Activated naive CD8-positive, alpha-beta T cell treated with anti-CD3 and anti-CD28 coated beads for 36 hours (primary cell): ENCODE data around the gene HAPLN3. TPM values are rescaled to one million over a fixed set of nuclear protein-coding genes. Genes with fewer than 3 reads are reported as not detected.

Source experiments
- DNase-seq: peaks from one replicate; pipeline ENCODE4 v3.0.0; 2021
- H3K27ac Mint-ChIP-seq: one replicate; pipeline ENCODE4 v1.8.0; 2022; ENCODE audit warnings: mild to moderate bottlenecking, moderate library complexity, mixed read lengths
- H3K27me3 Mint-ChIP-seq: one replicate; pipeline ENCODE4 v1.8.0; 2022; ENCODE audit warnings: mild to moderate bottlenecking, mixed read lengths
- H3K36me3 Mint-ChIP-seq: one replicate; pipeline ENCODE4 v1.8.0; 2021; ENCODE audit warnings: mild to moderate bottlenecking, mixed read lengths
- H3K4me1 Mint-ChIP-seq: one replicate; pipeline ENCODE4 v1.8.0; 2021; ENCODE audit warnings: mixed read lengths
- H3K4me3 Mint-ChIP-seq: one replicate; pipeline ENCODE4 v1.8.0; 2022; ENCODE audit warnings: mild to moderate bottlenecking, moderate library complexity, mixed read lengths
- H3K9me3 Mint-ChIP-seq: one replicate; pipeline ENCODE4 v1.8.0; 2022; ENCODE audit warnings: mixed read lengths
- total RNA-seq, 2 experiments: library from RNA; stranded (reverse); gene quantifications; one replicate each; pipeline ENCODE4 v1.2.3, GENCODE V29; 2021

The HAPLN3 gene
- total RNA-seq, 2 experiments from 2014 or later: 82.6 to 83.2 TPM

DNA sequence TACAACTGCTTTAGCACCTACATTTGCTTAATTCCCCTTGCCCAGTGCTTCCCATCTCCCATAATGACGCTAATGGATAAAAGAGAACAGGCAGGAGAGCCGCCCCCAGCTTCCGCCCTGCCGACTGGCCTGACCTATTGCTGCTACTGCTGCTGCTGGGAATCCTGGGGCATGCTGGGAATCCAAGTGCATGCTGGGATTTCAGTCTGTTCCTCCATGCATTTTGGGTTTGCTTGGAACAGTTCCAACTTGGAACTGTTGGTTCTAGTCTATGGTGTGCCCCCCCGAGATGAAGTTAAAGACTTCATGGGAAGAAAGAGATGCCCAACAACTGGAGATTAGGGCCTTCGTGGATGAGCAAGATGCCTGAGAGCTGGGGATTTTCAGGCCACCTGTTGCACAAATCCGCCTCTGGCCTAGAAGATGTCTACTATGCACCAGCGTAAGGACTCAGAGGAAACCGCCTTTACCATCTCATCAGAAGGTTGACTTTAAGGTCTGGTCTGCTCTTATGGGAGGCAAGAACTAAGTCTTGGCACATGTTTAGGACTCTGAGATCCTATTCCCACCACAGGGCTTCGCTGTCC, 29.0 kb downstream of the HAPLN3 start:
- Mint-ChIP-seq H3K9me3 (no peaks in the 10 kb centered on the region), H3K27ac (no peak overlapping the region)

DNA sequence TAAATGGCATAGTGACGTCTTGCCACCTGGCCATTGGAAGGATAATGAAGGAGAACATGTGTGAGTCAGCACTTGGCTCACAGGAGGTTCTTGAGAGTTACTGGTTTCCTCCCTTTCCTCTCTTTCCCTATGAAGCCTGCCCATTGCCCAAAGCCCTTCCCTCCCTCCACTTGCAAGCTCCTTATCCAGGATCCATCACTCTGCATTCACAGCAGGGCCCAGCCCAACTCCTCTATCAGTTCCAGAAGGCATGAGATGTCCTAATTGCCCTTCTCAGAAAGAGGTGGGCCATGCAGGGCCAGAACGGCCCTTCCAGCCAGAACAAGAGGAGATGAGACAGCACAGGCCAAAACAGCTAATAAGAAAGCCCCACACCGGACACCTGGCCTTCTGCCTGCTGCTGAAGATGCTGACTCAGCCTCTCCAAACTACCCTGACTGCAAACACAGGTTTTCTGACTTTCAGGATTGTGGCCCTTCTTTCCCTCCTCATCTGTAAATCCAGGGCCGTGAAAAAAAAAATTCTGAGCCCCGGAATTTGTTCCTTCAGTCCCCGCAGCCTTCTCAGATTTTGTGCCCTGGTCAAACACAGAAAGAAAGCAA, 29.7 kb downstream of the HAPLN3 start:
- no peaks in the 10 kb centered on the region for H3K36me3 Mint-ChIP-seq
- H3K9me3 Mint-ChIP-seq: no peaks in the 10 kb centered on the region
- no peak overlapping the region for H3K27ac Mint-ChIP-seq
- H3K4me1 Mint-ChIP-seq: peaks cover 3% of the 10 kb centered on the region
- no peak overlapping the region for H3K4me3 Mint-ChIP-seq
- no peaks in the 10 kb centered on the region for H3K27me3 Mint-ChIP-seq
- DNase-seq: no peak

More for the DNA sequence above, 29.0 kb downstream of the HAPLN3 start:
- Mint-ChIP-seq H3K27me3 (no peaks in the 10 kb centered on the region), H3K4me1 (peaks cover 3% of the 10 kb centered on the region), H3K4me3 (no peak overlapping the region), H3K36me3 (no peaks in the 10 kb centered on the region)
- DNase-seq: no peak

DNA sequence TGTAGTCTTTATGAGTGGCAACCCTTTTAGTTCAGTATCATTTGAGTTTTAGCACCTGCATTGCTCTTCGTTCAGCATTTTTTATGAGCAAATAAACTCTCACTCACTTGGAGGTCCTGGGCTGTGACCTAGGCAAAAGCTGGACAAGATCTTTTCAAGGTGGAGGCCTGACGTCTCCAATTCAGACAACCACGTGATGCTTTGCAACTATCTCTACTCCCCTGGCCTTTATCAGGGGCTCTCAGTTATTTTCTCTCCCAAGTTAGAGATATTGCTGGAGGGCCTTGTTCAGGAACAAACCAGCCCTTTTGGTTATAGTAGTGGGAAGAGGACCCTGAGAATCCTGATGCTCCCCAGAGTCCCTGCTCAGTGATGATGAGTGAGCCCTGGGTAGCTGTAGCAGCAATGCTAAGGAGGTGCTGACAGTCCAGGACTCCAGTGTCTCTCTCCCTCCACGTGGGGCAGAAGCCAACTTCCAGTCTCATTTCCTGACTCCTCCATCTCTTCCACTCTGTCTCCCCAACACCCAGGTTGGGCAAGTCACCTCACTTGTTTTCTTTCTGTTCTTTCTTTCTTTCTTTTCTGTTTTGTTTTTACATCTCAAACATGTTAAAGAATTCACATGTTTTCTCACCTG, 30.4 kb downstream of the HAPLN3 start:
- H3K27ac Mint-ChIP-seq: no peak overlapping the region
- no peaks in the 10 kb centered on the region for H3K36me3 Mint-ChIP-seq
- H3K9me3 Mint-ChIP-seq: no peaks in the 10 kb centered on the region
- H3K4me3 Mint-ChIP-seq: no peak overlapping the region
- H3K4me1 Mint-ChIP-seq: peaks cover 3% of the 10 kb centered on the region
- DNase-seq: no peak
- no peaks in the 10 kb centered on the region for H3K27me3 Mint-ChIP-seq

DNA sequence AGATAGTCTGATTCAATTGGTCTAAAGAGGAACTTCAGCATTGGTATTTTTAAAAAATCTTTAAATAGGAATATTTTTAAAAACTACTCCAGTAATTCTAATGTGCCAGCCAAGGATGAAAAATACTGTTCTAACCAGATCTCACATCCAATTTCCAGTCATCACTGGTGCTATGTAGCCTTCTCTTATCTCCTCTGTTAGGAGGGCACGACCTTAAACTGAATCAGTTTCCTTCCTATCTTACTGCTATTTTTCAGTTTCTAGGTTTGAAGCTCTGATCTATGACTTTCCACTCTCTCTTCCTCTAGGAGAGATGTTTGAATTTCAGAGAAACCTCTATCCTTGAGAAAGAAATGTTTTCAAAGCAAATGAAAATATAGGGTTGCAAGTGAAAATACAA, 31.9 kb downstream of the HAPLN3 start:
- H3K9me3 Mint-ChIP-seq: no peaks in the 10 kb centered on the region

DNA sequence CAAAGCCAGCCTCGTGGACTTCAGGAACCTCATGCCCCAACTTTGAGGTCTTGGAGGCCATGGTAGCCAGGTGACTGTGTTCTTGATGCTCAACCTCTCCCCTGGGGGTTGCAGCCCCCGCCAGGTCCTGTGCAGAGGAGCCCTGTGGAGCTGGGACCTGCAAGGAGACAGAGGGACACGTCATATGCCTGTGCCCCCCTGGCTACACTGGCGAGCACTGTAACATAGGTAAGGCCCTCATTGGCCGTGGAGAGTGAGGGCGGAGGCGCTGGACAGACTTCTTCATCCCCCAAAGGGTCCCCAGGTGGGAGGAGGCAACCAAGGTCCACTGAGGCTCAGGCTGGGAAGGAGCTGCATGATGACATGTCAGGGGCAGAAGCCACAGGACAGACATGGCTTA, 35.1 kb downstream of the HAPLN3 start:
- Mint-ChIP-seq H3K4me1 (peaks cover 3% of the 10 kb centered on the region), H3K27ac (no peak overlapping the region), H3K36me3 (no peaks in the 10 kb centered on the region), H3K27me3 (no peaks in the 10 kb centered on the region), H3K4me3 (no peak overlapping the region), H3K9me3 (no peaks in the 10 kb centered on the region)
- no peak for DNase-seq

More for the DNA sequence above, 31.9 kb downstream of the HAPLN3 start:
- H3K27me3 Mint-ChIP-seq: no peaks in the 10 kb centered on the region
- H3K4me3 Mint-ChIP-seq: no peak overlapping the region
- no peaks in the 10 kb centered on the region for H3K36me3 Mint-ChIP-seq
- DNase-seq: no peak
- H3K27ac Mint-ChIP-seq: no peak overlapping the region
- H3K4me1 Mint-ChIP-seq: peaks cover 3% of the 10 kb centered on the region

DNA sequence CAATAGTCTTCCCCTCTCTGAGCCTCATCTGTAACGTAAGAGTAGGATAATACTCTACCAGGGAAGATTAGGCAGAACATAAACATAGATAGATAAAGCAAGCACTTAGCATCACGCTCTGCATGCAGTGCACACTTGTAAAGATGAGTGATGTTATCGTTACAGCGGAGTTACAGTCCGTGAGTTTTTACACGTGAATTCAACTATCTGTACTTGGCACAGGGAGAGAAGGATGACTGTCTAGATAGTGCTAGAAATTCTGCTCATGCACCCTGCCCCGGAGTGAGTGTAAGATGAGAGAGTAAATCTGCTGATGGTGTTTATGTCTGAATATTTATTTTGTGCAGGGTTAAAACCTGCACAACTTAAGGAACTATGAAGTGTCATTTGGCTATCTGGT, 35.8 kb downstream of the HAPLN3 start:
- Mint-ChIP-seq H3K9me3 (peaks cover 5% of the 10 kb centered on the region), H3K27ac (no peak overlapping the region), H3K4me3 (no peak overlapping the region), H3K4me1 (peaks cover 3% of the 10 kb centered on the region), H3K36me3 (peaks cover 2% of the 10 kb centered on the region), H3K27me3 (no peaks in the 10 kb centered on the region)
- no peak for DNase-seq

DNA sequence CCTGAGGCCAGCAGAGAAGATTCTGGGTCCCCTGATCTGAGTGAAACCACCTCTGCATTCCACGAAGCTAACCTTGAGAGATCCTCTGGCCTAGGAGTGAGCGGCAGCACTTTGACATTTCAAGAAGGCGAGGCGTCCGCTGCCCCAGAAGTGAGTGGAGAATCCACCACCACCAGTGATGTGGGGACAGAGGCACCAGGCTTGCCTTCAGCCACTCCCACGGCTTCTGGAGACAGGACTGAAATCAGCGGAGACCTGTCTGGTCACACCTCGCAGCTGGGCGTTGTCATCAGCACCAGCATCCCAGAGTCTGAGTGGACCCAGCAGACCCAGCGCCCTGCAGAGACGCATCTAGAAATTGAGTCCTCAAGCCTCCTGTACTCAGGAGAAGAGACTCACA, 36.4 kb downstream of the HAPLN3 start:
- Mint-ChIP-seq H3K27ac (no peak overlapping the region), H3K27me3 (no peaks in the 10 kb centered on the region), H3K36me3 (peaks cover 4% of the 10 kb centered on the region), H3K9me3 (peaks cover 7% of the 10 kb centered on the region), H3K4me1 (peaks cover 3% of the 10 kb centered on the region), H3K4me3 (no peak overlapping the region)
- DNase-seq: no peak

DNA sequence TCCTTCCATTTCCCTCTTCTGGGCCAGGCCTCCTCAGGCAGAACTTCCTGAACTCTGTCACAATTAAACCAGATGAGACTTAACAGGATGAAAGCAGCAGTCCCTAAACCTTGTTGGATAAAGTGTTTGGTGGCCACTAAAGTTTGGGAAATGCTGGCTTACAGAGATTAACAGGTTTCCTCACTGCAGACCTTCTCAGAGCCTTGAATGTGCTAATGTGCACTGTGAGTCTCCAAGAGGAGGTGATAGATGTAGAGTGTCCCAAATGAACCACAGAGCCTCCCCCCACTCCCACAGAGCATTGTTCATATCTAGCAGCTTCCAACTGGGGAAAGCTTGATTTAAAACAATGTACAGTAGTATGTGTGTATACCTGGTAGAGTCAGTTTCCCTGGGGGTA, 42.9 kb downstream of the HAPLN3 start:
- Mint-ChIP-seq H3K27ac (no peak overlapping the region), H3K27me3 (peaks cover 9% of the 10 kb centered on the region)

DNA sequence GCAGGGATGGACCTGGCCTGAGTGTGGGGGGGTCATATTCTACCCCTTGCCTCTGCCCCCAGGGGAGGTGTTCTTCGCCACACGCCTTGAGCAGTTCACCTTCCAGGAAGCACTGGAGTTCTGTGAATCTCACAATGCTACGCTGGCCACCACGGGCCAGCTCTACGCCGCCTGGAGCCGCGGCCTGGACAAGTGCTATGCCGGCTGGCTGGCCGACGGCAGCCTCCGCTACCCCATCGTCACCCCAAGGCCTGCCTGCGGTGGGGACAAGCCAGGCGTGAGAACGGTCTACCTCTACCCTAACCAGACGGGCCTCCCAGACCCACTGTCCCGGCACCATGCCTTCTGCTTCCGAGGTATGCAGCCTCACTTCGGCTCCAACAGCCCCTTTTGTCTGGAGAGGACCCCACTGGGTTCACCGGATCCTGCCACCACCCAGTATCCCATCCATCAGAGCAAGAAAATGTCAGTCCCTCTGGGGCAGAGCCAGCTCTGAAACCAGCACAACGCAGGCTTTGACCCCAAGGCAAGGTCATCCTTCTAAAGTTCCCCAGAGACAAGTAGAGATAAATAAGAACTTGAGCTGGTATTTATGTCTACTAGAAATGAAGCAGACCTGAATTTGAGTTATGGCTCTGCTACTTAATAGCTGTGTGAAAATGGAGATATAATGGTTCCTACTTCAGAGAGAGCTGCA, 45.8 kb downstream of the HAPLN3 start:
- H3K9me3 Mint-ChIP-seq: peaks cover 1% of the 10 kb centered on the region
- H3K27me3 Mint-ChIP-seq: peaks cover 9% of the 10 kb centered on the region
- H3K27ac Mint-ChIP-seq: no peak overlapping the region
- H3K4me1 Mint-ChIP-seq: peaks cover 7% of the 10 kb centered on the region
- no peak for DNase-seq
- peaks cover 1% of the 10 kb centered on the region for H3K36me3 Mint-ChIP-seq
- no peak overlapping the region for H3K4me3 Mint-ChIP-seq

More for the DNA sequence above, 42.9 kb downstream of the HAPLN3 start:
- peaks cover 4% of the 10 kb centered on the region for H3K36me3 Mint-ChIP-seq
- no peak overlapping the region for H3K4me3 Mint-ChIP-seq
- H3K4me1 Mint-ChIP-seq: no peaks in the 10 kb centered on the region
- H3K9me3 Mint-ChIP-seq: peaks cover 7% of the 10 kb centered on the region
- no peak for DNase-seq

DNA sequence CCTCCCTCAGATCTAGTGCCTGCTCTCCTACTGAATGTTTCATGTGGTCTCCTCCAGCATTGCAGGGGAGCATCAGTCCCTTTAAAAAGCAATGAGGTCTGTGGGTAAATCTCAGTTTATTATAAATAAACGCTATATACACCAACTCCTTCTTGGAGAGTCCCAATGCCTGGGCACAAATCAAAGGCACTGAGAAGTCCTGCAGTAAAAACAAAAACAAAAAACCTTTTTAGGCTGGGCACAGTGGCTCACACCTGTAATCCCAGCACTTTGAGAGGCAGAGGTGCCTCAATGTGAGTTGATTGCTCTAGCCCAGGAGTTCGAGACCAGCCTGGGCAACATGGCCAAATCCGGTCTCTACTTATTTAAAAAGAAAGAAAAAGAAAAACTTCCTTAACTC, 47.1 kb downstream of the HAPLN3 start:
- no peak overlapping the region for H3K27ac Mint-ChIP-seq
- H3K27me3 Mint-ChIP-seq: peaks cover 9% of the 10 kb centered on the region
- peaks cover 10% of the 10 kb centered on the region for H3K4me1 Mint-ChIP-seq
- no peaks in the 10 kb centered on the region for H3K36me3 Mint-ChIP-seq
- DNase-seq: no peak
- no peak overlapping the region for H3K4me3 Mint-ChIP-seq
- no peaks in the 10 kb centered on the region for H3K9me3 Mint-ChIP-seq

DNA sequence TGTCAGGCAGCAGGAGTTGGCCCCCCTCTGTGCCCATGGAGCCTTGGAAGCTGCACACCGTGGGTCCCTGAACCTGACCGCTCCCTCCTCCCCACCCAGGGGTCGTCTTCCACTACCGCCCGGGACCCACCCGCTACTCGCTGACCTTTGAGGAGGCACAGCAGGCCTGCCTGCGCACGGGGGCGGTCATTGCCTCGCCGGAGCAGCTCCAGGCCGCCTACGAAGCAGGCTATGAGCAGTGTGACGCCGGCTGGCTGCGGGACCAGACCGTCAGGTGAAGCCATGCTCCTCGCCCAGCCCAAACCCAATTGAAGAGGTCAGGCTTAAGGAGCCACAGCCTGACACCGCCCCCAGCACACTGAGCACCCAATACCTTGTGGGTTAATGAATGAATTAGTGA, 48.2 kb downstream of the HAPLN3 start:
- Mint-ChIP-seq H3K27me3 (peaks cover 9% of the 10 kb centered on the region), H3K36me3 (no peaks in the 10 kb centered on the region), H3K27ac (no peak overlapping the region), H3K4me1 (peaks cover 10% of the 10 kb centered on the region), H3K4me3 (no peak overlapping the region), H3K9me3 (no peaks in the 10 kb centered on the region)
- no peak for DNase-seq

DNA sequence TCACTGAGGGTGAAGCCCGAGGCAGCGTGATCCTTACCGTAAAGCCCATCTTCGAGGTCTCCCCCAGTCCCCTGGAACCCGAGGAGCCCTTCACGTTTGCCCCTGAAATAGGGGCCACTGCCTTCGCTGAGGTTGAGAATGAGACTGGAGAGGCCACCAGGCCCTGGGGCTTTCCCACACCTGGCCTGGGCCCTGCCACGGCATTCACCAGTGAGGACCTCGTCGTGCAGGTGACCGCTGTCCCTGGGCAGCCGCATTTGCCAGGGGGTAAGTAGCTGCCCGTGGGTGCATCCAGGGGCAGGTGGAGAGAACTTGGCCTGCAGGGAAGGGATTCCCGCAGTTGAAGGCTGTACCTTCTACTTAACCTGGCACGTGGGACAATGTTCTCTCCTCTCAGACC, 49.7 kb downstream of the HAPLN3 start:
- H3K36me3 Mint-ChIP-seq: no peaks in the 10 kb centered on the region
- H3K9me3 Mint-ChIP-seq: no peaks in the 10 kb centered on the region

DNA sequence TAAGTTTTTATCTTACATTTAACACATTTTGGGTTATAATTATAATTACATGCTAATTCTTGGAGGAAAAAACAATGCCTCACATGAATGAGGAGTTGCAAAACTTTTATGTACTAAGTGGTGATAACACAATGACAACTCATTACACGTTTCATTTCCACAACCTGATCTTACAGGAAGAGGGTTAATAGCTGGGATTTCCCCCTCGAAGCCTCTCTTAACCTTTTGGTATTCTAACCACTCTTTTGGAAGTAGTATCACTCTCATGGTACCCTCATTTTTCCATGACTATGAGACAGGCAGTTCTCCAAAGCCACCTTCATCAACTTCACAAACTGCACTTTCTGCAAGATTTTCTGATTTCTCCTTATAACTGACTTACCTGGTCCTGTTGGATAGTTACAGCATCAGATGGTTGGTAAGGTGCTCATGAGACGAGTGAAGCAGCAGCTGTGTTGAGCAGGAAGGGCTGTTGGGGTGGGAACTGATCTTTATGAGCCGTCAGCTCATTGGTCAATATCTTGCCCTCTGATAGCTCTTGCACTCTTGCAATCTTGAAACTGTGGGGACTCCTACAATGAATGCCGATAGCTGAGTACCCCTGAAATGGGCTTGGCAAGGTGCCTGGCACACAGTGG, 50.5 kb downstream of the HAPLN3 start:
- Mint-ChIP-seq H3K9me3 (no peaks in the 10 kb centered on the region), H3K4me1 (peaks cover 10% of the 10 kb centered on the region), H3K36me3 (no peaks in the 10 kb centered on the region), H3K27me3 (no peaks in the 10 kb centered on the region), H3K27ac (peak overlapping the region; percentile 73), H3K4me3 (no peak overlapping the region)
- DNase-seq: no peak

More for the DNA sequence above, 49.7 kb downstream of the HAPLN3 start:
- peaks cover 10% of the 10 kb centered on the region for H3K4me1 Mint-ChIP-seq
- DNase-seq: no peak
- H3K27ac Mint-ChIP-seq: peak overlapping the region; percentile 23
- peaks cover 3% of the 10 kb centered on the region for H3K27me3 Mint-ChIP-seq
- no peak overlapping the region for H3K4me3 Mint-ChIP-seq

DNA sequence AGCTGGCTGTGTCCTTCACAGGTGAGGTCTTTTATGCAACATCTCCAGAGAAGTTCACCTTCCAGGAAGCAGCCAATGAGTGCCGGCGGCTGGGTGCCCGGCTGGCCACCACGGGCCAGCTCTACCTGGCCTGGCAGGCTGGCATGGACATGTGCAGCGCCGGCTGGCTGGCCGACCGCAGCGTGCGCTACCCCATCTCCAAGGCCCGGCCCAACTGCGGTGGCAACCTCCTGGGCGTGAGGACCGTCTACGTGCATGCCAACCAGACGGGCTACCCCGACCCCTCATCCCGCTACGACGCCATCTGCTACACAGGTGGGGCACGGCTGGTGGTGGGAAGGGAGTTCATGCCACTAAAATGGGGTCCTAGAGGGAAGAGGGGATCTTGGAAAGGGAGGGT, 52.0 kb downstream of the HAPLN3 start:
- no peak for DNase-seq
- Mint-ChIP-seq H3K4me1 (peaks cover 10% of the 10 kb centered on the region), H3K27ac (no peak overlapping the region), H3K36me3 (no peaks in the 10 kb centered on the region), H3K4me3 (no peak overlapping the region), H3K27me3 (peaks cover 3% of the 10 kb centered on the region), H3K9me3 (no peaks in the 10 kb centered on the region)

DNA sequence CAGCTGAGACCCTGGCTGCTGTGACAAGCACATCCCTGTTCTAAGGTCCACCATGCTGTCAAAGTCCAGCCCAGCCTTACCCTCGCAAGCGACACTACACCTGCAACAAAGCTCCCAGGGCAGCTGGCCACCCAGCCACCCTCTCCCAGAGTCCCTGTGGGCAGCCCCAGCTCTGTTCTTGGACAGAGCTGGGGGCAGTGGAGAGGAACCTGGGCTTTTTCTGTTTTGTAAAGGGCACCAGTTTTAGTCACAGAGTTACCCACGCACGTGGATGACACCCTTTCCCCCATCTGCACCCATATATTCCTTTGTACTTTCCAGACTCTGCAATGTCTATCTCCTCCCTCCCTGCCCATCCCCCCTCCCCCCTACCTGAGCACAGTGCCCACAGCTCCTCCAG, 53.2 kb downstream of the HAPLN3 start:
- Mint-ChIP-seq H3K4me1 (peaks cover 10% of the 10 kb centered on the region), H3K36me3 (no peaks in the 10 kb centered on the region), H3K27me3 (peaks cover 3% of the 10 kb centered on the region), H3K4me3 (no peak overlapping the region), H3K9me3 (no peaks in the 10 kb centered on the region), H3K27ac (no peak overlapping the region)
- DNase-seq: no peak
